MM.1S (cell line): Measurements from ENCODE around the gene PLPP7.

Experiments used
- CTCF ChIP-seq: fragments of 300-600 bp; sonication (generic); IDR thresholded peaks from 2 replicates; pipeline ENCODE4 v1.5.1; 2016; ENCODE audit warnings: antibody characterized with exemption, low read length, mixed read lengths
- EZH2phosphoT487 ChIP-seq: fragments of 300-600 bp; sonication (generic); IDR thresholded peaks from 2 replicates; pipeline ENCODE4 v1.6.1; 2018; ENCODE audit warnings: antibody characterized with exemption, low read length

GRCh38 chr9:131262327-131263032 lies 27.0 kb upstream of the PLPP7 start:
- TF ChIP-seq CTCF (no peak), EZH2phosphoT487 (no peak)
